ENCODE data around the gene STX2.

DNA sequence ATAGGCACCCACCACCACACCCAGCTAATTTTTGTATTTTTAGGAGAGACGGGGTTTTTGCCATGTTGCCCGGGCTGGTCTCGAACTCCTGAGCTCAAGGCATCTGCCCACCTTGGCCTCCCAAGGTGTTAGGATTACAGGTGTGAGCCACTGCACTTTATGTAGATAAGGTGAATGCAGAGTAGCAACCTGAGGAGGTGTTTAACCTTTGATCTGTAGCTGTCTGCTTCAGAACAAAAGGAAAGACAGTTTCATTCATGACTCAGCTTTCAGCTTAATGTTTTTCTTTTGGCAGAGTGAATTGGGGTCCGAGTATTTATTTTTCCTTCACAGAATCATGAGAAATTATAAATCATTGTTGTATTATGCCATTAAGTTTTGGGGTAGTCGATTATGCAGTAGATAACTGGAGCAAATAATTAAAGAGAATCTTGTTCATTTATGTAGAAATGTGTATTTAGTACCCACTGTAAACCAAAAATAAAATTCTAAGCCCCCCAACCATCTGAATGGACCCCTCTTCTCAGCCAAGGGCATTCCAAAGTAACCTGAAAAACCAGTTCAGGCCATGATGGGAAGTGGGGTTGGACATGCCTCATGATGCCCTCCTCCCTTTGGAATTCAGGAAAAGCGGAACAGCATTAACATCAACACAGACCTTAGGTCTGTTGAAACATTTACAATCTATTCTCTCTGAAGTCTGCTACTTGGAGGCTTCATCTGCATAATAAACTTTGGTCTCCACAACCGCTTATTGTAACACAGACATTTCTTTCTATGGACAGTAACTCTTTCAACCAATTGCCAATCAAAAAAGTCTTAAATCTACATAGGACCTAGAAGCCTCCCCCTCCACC is 10.7 kb upstream of the STX2 start:
- TF ChIP-seq EP300 (IDR thresholded peaks at IDR 0.05) (no peak), POLR2A (IDR thresholded peaks at IDR 0.05; ENCODE audit: low read depth) (no peak)
- TF ChIP-seq, protein P1, sequence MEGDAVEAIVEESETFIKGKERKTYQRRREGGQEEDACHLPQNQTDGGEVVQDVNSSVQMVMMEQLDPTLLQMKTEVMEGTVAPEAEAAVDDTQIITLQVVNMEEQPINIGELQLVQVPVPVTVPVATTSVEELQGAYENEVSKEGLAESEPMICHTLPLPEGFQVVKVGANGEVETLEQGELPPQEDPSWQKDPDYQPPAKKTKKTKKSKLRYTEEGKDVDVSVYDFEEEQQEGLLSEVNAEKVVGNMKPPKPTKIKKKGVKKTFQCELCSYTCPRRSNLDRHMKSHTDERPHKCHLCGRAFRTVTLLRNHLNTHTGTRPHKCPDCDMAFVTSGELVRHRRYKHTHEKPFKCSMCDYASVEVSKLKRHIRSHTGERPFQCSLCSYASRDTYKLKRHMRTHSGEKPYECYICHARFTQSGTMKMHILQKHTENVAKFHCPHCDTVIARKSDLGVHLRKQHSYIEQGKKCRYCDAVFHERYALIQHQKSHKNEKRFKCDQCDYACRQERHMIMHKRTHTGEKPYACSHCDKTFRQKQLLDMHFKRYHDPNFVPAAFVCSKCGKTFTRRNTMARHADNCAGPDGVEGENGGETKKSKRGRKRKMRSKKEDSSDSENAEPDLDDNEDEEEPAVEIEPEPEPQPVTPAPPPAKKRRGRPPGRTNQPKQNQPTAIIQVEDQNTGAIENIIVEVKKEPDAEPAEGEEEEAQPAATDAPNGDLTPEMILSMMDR (IDR thresholded peaks at IDR 0.05) = no peak

Data from esophagus muscularis mucosa (tissue), 4 donors.